Spleen (tissue), 11 donors: ENCODE measurements around the gene CDH8. TPM values are rescaled to one million over a fixed set of nuclear protein-coding genes. Genes with fewer than 3 reads are reported as not detected.
"Not testable (repeated sequence)": the region's sequence is repeated elsewhere in the genome, so short reads cannot be mapped to it uniquely, and the experiment has no call there.

Experiments
- DNase-seq: peaks from one replicate; pipeline ENCODE4 v3.0.0-alpha.2; 2020
- H3K27ac ChIP-seq, 8 donors: fragments of 200-600 bp; sonication (generic) in 7 of 8; 1 replicate in 4 of 8; 2 replicates in 4 of 8; pipeline versions ENCODE4 v1.5.0 to v1.8.0; 2016 to 2021; ENCODE audit warnings: inconsistent platforms in 4 of 8, mild to moderate bottlenecking in 4 of 8, moderate library complexity in 1 of 8
- H3K27me3 ChIP-seq, 7 donors: fragments of 200-600 bp; sonication (generic) in 6 of 7; replicated peaks in 1 of 7; 1 replicate in 4 of 7; 2 replicates in 3 of 7; pipeline versions ENCODE4 v1.5.0 to v1.8.0; 2016 to 2021; ENCODE audit warnings: inconsistent platforms in 3 of 7, mild to moderate bottlenecking in 1 of 7
- H3K36me3 ChIP-seq, 6 donors: fragments of 200-600 bp; sonication (generic) in 5 of 6; 1 replicate in 4 of 6; 2 replicates in 2 of 6; pipeline versions ENCODE4 v1.5.0 to v1.8.0; 2016 to 2021; ENCODE audit warnings: inconsistent platforms in 2 of 6
- H3K4me1 ChIP-seq, 6 donors: fragments of 200-600 bp; sonication (generic) in 5 of 6; 1 replicate in 3 of 6; 2 replicates in 3 of 6; pipeline versions ENCODE4 v1.5.0 to v1.8.0; 2016 to 2021; ENCODE audit warnings: inconsistent platforms in 3 of 6
- H3K4me3 ChIP-seq, 8 donors: fragments of 200-600 bp; sonication (generic) in 7 of 8; 1 replicate in 4 of 8; 2 replicates in 4 of 8; pipeline versions ENCODE4 v1.5.0 to v1.8.0; 2016 to 2021; ENCODE audit warnings: inconsistent platforms in 4 of 8, mild to moderate bottlenecking in 4 of 8, moderate library complexity in 2 of 8
- H3K9me3 ChIP-seq, 8 donors: fragments of 200-600 bp; sonication (generic) in 7 of 8; 1 replicate in 4 of 8; 2 replicates in 4 of 8; pipeline versions ENCODE4 v1.5.0 to v1.8.0; 2016 to 2021; ENCODE audit warnings: inconsistent platforms in 4 of 8
- CTCF ChIP-seq, 11 experiments: fragments of 200-600 bp in 7 of 11; fragments of 450-650 bp in 4 of 11; sonication (generic) in 4 of 11; IDR thresholded peaks in 8 of 11; conservative IDR thresholded peaks in 3 of 11; 1 replicate in 7 of 11; 2 replicates in 4 of 11; pipeline versions ENCODE4 v1.4.0 to v1.8.0; 2016 to 2021; ENCODE audit warnings: antibody characterized with exemption in 11 of 11, inconsistent platforms in 4 of 11, mild to moderate bottlenecking in 1 of 11
- POLR2A ChIP-seq, 3 donors: fragments of 450-650 bp; IDR thresholded peaks; one replicate each; pipeline ENCODE4 v1.5.1; 2017; ENCODE audit warnings: antibody characterized with exemption in 3 of 3, mild to moderate bottlenecking in 1 of 3
- POLR2AphosphoS5 ChIP-seq, 3 donors: sonication (generic); formaldehyde crosslinking; IDR thresholded peaks; one replicate each; pipeline ENCODE4 v1.5.1; 2017; ENCODE audit warnings: antibody characterized with exemption in 3 of 3
- WGBS, 5 donors: extraction: QIAGEN DNeasy Blood & Tissue Kit in 3 of 5; methylation state at CpG; one replicate each; pipeline versions ENCODE4 v1.1.5 to v1.1.7; 2013 to 2018; 5-methylcytosine and 5-hydroxymethylcytosine counted together
- intact Hi-C: fragments of 100-400 bp; cut with DNase I; formaldehyde crosslinking; loops from one replicate; pipeline ENCODE4 v1.15.0; 2023; ENCODE audit warnings: low total_unique reads
- polyA plus RNA-seq, 3 donors: library from polyadenylated mRNA; stranded (reverse); fragments of 200-250 nt; gene quantifications; one replicate each; pipeline ENCODE4 v1.2.1, GENCODE V29; 2013
- total RNA-seq, 7 donors: library from RNA; depleted of rRNA in 3 of 7; stranded (reverse); fragments of >200 nt in 3 of 7; fragmentation: NEBNext Ultra II Directional in 4 of 7; extraction: Animal tissue kit (Norgen Biotek cat#: 25700) in 4 of 7; gene quantifications; one replicate each; pipeline versions ENCODE4 v1.1.0 to v1.2.1, GENCODE V29; 2016 to 2021
- donor health status: healthy with polysubstance abuse.
- donor health status: DM: no; HTN: no; CAD: no; lungs with moderate emphysema.
- donor health status: DM: no; HTN: no; CAD: no.
- donor health status: Bipolar disorder and iron deficiency.
- donor health status: healthy.
- donor health status: DM: no; HTN: no; CAD: no.
- donor health status: DM: yes; HTN: yes; CAD: no.

CDH8 gene
- total and polyA plus RNA-seq, 10 donors = under 0.01 to 1.4 (median under 0.01) TPM; not detected in 7

- no peaks in the 10 kb centered on the region for H3K27me3 ChIP-seq
- H3K36me3 ChIP-seq = no peaks in the 10 kb centered on the region
- H3K4me1 ChIP-seq = no peaks in the 10 kb centered on the region
- no peak overlapping the region for H3K27ac ChIP-seq
- peaks cover 0 to 5% (median 0%) of the 10 kb centered on the region in 8 donors for H3K9me3 ChIP-seq
- no peak overlapping the region for H3K4me3 ChIP-seq
- WGBS, 5 donors = 68 to 84% (median 73%) methylated on average over 3 of the region's 3 CpGs
- DNase-seq = no peak
- intact Hi-C loops = no loop called here
- TF ChIP-seq POLR2A (IDR thresholded peaks at IDR 0.05) (no peak), CTCF (IDR thresholded peaks at IDR 0.05 in 8 of 11, conservative IDR thresholded peaks at IDR 0.05 in 3 of 11) (no peak), POLR2AphosphoS5 (IDR thresholded peaks at IDR 0.05) (no peak)
These were observed 314.7 kb downstream of the CDH8 start for GRCh38 chr16:61721544-61721943.

GRCh38 chr16:61715393-61715792, 320.8 kb downstream of the CDH8 start:
- no peak overlapping the region for H3K4me3 ChIP-seq
- DNase-seq = no peak
- intact Hi-C loops = no loop called here
- H3K27me3 ChIP-seq = no peaks in the 10 kb centered on the region
- no peak for TF ChIP-seq CTCF (IDR thresholded peaks at IDR 0.05 in 8 of 11, conservative IDR thresholded peaks at IDR 0.05 in 3 of 11)
- no peak for TF ChIP-seq POLR2A (IDR thresholded peaks at IDR 0.05)
- TF ChIP-seq POLR2AphosphoS5 (IDR thresholded peaks at IDR 0.05) = no peak
- no peaks in the 10 kb centered on the region for H3K4me1 ChIP-seq
- no peaks in the 10 kb centered on the region for H3K36me3 ChIP-seq
- H3K27ac ChIP-seq = no peak overlapping the region
- no peaks in the 10 kb centered on the region for H3K9me3 ChIP-seq

DNA sequence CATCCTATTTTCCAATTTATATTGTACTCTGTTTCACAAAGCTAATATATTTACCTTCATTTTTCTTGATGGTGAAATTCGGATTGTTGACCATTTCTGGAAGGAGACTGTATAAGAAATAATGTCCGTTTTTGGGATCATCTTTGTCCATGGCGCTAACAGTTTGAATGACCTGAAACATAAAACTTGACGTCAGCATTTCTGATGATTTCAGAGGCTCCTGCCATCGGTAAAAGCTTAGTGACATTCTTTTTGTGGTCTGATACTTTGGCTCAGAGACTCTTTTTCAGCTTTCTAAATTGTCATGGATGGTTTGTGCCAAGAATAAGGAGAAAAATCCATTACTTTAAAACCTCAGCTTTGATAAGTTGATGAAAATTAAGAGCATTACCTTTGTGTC, 322.5 kb downstream of the CDH8 start:
- H3K27ac ChIP-seq = no peak overlapping the region
- H3K27me3 ChIP-seq = no peaks in the 10 kb centered on the region
- H3K36me3 ChIP-seq = no peaks in the 10 kb centered on the region
- intact Hi-C loops = no loop called here
- WGBS, 5 donors = 72 to 88% (median 82%) methylated on average over 5 of the region's 5 CpGs
- DNase-seq = no peak
- no peaks in the 10 kb centered on the region for H3K4me1 ChIP-seq
- H3K9me3 ChIP-seq = no peaks in the 10 kb centered on the region
- H3K4me3 ChIP-seq = no peak overlapping the region
- TF ChIP-seq POLR2AphosphoS5 (IDR thresholded peaks at IDR 0.05) (no peak), CTCF (IDR thresholded peaks at IDR 0.05 in 8 of 11, conservative IDR thresholded peaks at IDR 0.05 in 3 of 11) (no peak), POLR2A (IDR thresholded peaks at IDR 0.05) (no peak)

- DNase-seq, H3K36me3 ChIP-seq, H3K4me1 ChIP-seq, H3K27me3 ChIP-seq, H3K4me3 ChIP-seq, H3K27ac ChIP-seq: not testable (repeated sequence)
- intact Hi-C loops = loop anchor here (10.0 kb wide), 1 partner anchor 55 kb away; no protein-coding TSS in a partner anchor
- H3K9me3 ChIP-seq = peaks cover 0 to 41% (median 0%) of the 10 kb centered on the region in 8 donors
- WGBS, 5 donors = 80 to 97% (median 84%) methylated on average over 4 of the region's 4 CpGs
These were observed 336.6 kb downstream of the CDH8 start for GRCh38 chr16:61699640-61700039.

DNA sequence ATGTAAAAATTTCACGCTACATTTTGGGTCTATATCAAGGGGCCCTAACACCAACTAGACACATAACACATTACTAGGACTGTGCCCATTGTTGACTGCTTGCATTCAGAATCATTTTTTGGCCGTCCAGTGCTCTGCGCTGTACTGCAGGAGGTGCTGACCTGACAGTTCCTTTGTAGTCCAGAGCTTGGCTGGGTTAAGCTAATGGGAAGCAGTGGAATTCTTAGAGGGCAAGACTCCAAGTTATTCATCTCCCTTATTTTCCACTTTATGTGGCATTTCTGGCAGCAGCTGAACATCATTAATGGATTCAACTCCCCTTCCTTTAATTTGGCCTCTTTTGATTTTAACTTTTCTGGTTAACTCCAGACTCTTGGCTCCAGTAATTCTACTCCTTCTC, 351.7 kb downstream of the CDH8 start:
- Histone ChIP-seq H3K4me1 (no peaks in the 10 kb centered on the region), H3K4me3 (no peak overlapping the region), H3K27ac (no peak overlapping the region), H3K27me3 (no peaks in the 10 kb centered on the region), H3K36me3 (no peaks in the 10 kb centered on the region), H3K9me3 (peaks cover 0 to 4% (median 0%) of the 10 kb centered on the region in 8 donors)
- TF ChIP-seq CTCF (IDR thresholded peaks at IDR 0.05 in 8 of 11, conservative IDR thresholded peaks at IDR 0.05 in 3 of 11) (no peak), POLR2AphosphoS5 (IDR thresholded peaks at IDR 0.05) (no peak), POLR2A (IDR thresholded peaks at IDR 0.05) (no peak)
- intact Hi-C loops = no loop called here
- no peak for DNase-seq
- WGBS, 5 donors = 58 to 81% (median 77%) methylated on average over 3 of the region's 3 CpGs
